VCaP (cell line): ENCODE measurements around the gene PIGV.

Experiments used
- H3K27ac ChIP-seq: fragments of 450-650 bp; 2 replicates; pipeline ENCODE4 v1.5.1; 2017
- CTCF ChIP-seq: fragments of 450-650 bp; conservative IDR thresholded peaks from 2 replicates; pipeline ENCODE4 v1.5.1; 2017; ENCODE audit warnings: mild to moderate bottlenecking, moderate library complexity

Gene PIGV

GRCh38 chr1:26772687-26773086, 15.1 kb upstream of the PIGV start:
- no peak for TF ChIP-seq CTCF

GRCh38 chr1:26774462-26774861, 13.3 kb upstream of the PIGV start:
- no peak overlapping the region for H3K27ac ChIP-seq
- no peak for TF ChIP-seq CTCF

More at GRCh38 chr1:26772687-26773086, 15.1 kb upstream of the PIGV start:
- H3K27ac ChIP-seq = no peak overlapping the region

- H3K27ac ChIP-seq = no peak overlapping the region
- no peak for TF ChIP-seq CTCF
Measured at GRCh38 chr1:26775666-26776065, 12.1 kb upstream of the PIGV start.

- H3K27ac ChIP-seq = no peak overlapping the region
- TF ChIP-seq CTCF = no peak
Measured at GRCh38 chr1:26779098-26779668, 8.6 kb upstream of the PIGV start.

GRCh38 chr1:26780344-26780957, 7.3 kb upstream of the PIGV start:
- TF ChIP-seq CTCF = no peak
- H3K27ac ChIP-seq = no peak overlapping the region

- H3K27ac ChIP-seq = no peak overlapping the region
- no peak for TF ChIP-seq CTCF
Measured at GRCh38 chr1:26781206-26781825, 6.4 kb upstream of the PIGV start.

- no peak for TF ChIP-seq CTCF
- peak overlapping the region; percentile 24; the same call in 1 of the 2 replicates for H3K27ac ChIP-seq
Measured at GRCh38 chr1:26782521-26783212, 5.1 kb upstream of the PIGV start.
